Suprapubic skin (tissue), 4 donors: ENCODE results near the gene DNAH10. TPM values are rescaled to one million over a fixed set of nuclear protein-coding genes. Genes with fewer than 3 reads are reported as not detected.

ENCODE experiments used
- DNase-seq, 2 donors: peaks; one replicate each; pipeline ENCODE4 v3.0.0-alpha.2; 2019; ENCODE audit warnings: low spot score in 2 of 2
- H3K27ac ChIP-seq: fragments of 200-600 bp; sonication (generic); one replicate; pipeline ENCODE4 v1.5.1; 2019
- H3K27me3 ChIP-seq: fragments of 200-600 bp; sonication (generic); one replicate; pipeline ENCODE4 v1.5.1; 2019
- H3K36me3 ChIP-seq: fragments of 200-600 bp; sonication (generic); one replicate; pipeline ENCODE4 v1.5.1; 2019
- H3K4me1 ChIP-seq: fragments of 200-600 bp; sonication (generic); one replicate; pipeline ENCODE4 v1.5.1; 2019
- H3K4me3 ChIP-seq: fragments of 200-600 bp; sonication (generic); one replicate; pipeline ENCODE4 v1.5.1; 2019; ENCODE audit warnings: mild to moderate bottlenecking
- H3K9me3 ChIP-seq: fragments of 200-600 bp; sonication (generic); one replicate; pipeline ENCODE4 v1.5.1; 2019
- CTCF ChIP-seq, 2 donors: fragments of 200-600 bp in 1 of 2; fragments of 450-650 bp in 1 of 2; sonication (generic) in 1 of 2; IDR thresholded peaks; one replicate each; pipeline ENCODE4 v1.5.1; 2016 to 2019; ENCODE audit warnings: antibody characterized with exemption in 2 of 2, mild to moderate bottlenecking in 1 of 2, moderate library complexity in 1 of 2
- EP300 ChIP-seq: sonication (generic); formaldehyde crosslinking; IDR thresholded peaks from one replicate; pipeline ENCODE4 v1.6.1; 2017; ENCODE audit warnings: antibody characterized with exemption
- POLR2A ChIP-seq, 2 donors: fragments of 450-650 bp; IDR thresholded peaks; one replicate each; pipeline ENCODE4 v1.6.1; 2017; ENCODE audit warnings: antibody characterized with exemption in 2 of 2, mild to moderate bottlenecking in 2 of 2, moderate library complexity in 2 of 2
- POLR2AphosphoS5 ChIP-seq, 3 donors: sonication (generic); formaldehyde crosslinking; IDR thresholded peaks; one replicate each; pipeline ENCODE4 v1.6.1; 2017; ENCODE audit warnings: antibody characterized with exemption in 3 of 3
- WGBS: methylation state at CpG from one replicate; pipeline ENCODE4 v1.1.5; 2018; 5-methylcytosine and 5-hydroxymethylcytosine counted together
- total RNA-seq, 4 donors: library from RNA; depleted of rRNA; stranded (reverse); fragments of >200 nt; gene quantifications; one replicate each; pipeline ENCODE4 v1.1.0, GENCODE V29; 2016

The DNAH10 gene
- total RNA-seq, 4 donors from 2014 or later: 0.13 to 1.2 (median 0.19) TPM; not detected in 1

GRCh38 chr12:123961585-123962345, 199.7 kb downstream of the DNAH10 start:
- Histone ChIP-seq H3K36me3 (no peaks in the 10 kb centered on the region), H3K9me3 (no peaks in the 10 kb centered on the region), H3K27me3 (no peaks in the 10 kb centered on the region), H3K27ac (no peak overlapping the region), H3K4me1 (peaks cover 5% of the 10 kb centered on the region), H3K4me3 (no peak overlapping the region)
- TF ChIP-seq EP300: no peak
- TF ChIP-seq CTCF (IDR thresholded peaks at IDR 0.05): no peak
- TF ChIP-seq POLR2A (IDR thresholded peaks at IDR 0.05): no peak
- no peak for TF ChIP-seq POLR2AphosphoS5 (IDR thresholded peaks at IDR 0.05)
- DNase-seq: no peak
- 87% methylated on average over 12 of the region's 12 CpGs for WGBS

GRCh38 chr12:123962513-123962912, 200.4 kb downstream of the DNAH10 start:
- no peak for TF ChIP-seq POLR2A (IDR thresholded peaks at IDR 0.05)
- no peak for TF ChIP-seq EP300
- no peak for TF ChIP-seq CTCF (IDR thresholded peaks at IDR 0.05)
- no peak for TF ChIP-seq POLR2AphosphoS5 (IDR thresholded peaks at IDR 0.05)
- Histone ChIP-seq H3K4me3 (no peak overlapping the region), H3K4me1 (peaks cover 6% of the 10 kb centered on the region), H3K36me3 (no peaks in the 10 kb centered on the region), H3K27ac (no peak overlapping the region), H3K9me3 (no peaks in the 10 kb centered on the region), H3K27me3 (no peaks in the 10 kb centered on the region)
- DNase-seq: no peak
- WGBS: 87% methylated on average over 5 of the region's 5 CpGs

GRCh38 chr12:123963821-123964220, 201.7 kb downstream of the DNAH10 start:
- Histone ChIP-seq H3K4me3 (no peak overlapping the region), H3K27me3 (no peaks in the 10 kb centered on the region), H3K36me3 (no peaks in the 10 kb centered on the region), H3K9me3 (no peaks in the 10 kb centered on the region), H3K27ac (no peak overlapping the region), H3K4me1 (peaks cover 7% of the 10 kb centered on the region)
- DNase-seq: no peak
- TF ChIP-seq EP300 (no peak), POLR2AphosphoS5 (IDR thresholded peaks at IDR 0.05) (no peak), POLR2A (IDR thresholded peaks at IDR 0.05) (no peak), CTCF (IDR thresholded peaks at IDR 0.05) (no peak)
- WGBS: 95% methylated on average over 4 of the region's 4 CpGs

GRCh38 chr12:123965382-123965781, 203.3 kb downstream of the DNAH10 start:
- Histone ChIP-seq H3K27me3 (no peaks in the 10 kb centered on the region), H3K36me3 (no peaks in the 10 kb centered on the region), H3K4me3 (no peak overlapping the region), H3K27ac (no peak overlapping the region), H3K9me3 (no peaks in the 10 kb centered on the region), H3K4me1 (peaks cover 11% of the 10 kb centered on the region)
- TF ChIP-seq POLR2AphosphoS5 (IDR thresholded peaks at IDR 0.05) (no peak), EP300 (no peak), POLR2A (IDR thresholded peaks at IDR 0.05) (no peak), CTCF (IDR thresholded peaks at IDR 0.05) (no peak)
- WGBS: 71% methylated on average over 5 of the region's 5 CpGs
- no peak for DNase-seq

- WGBS: 77% methylated on average over 3 of the region's 3 CpGs
- TF ChIP-seq CTCF (IDR thresholded peaks at IDR 0.05) (no peak), POLR2A (IDR thresholded peaks at IDR 0.05) (no peak), POLR2AphosphoS5 (IDR thresholded peaks at IDR 0.05) (no peak)
- DNase-seq: no peak
- no peak overlapping the region for H3K4me3 ChIP-seq
- no peaks in the 10 kb centered on the region for H3K27me3 ChIP-seq
- H3K4me1 ChIP-seq: peaks cover 14% of the 10 kb centered on the region
- H3K27ac ChIP-seq: no peak overlapping the region
- H3K36me3 ChIP-seq: no peaks in the 10 kb centered on the region
- no peaks in the 10 kb centered on the region for H3K9me3 ChIP-seq
Observed at GRCh38 chr12:123966596-123966995, 204.5 kb downstream of the DNAH10 start.
